Stomach smooth muscle (tissue), 2 donors: Measurements from ENCODE around the gene RTN4IP1.

Source experiments
- H3K27ac ChIP-seq: one replicate; pipeline ENCODE4 v1.7.0; 2013; ENCODE audit warnings: mild to moderate bottlenecking, low read length, inconsistent platforms
- H3K27me3 ChIP-seq, 2 donors: one replicate each; pipeline ENCODE4 v1.7.0; 2013; ENCODE audit warnings: low read length in 2 of 2; ENCODE audit not compliant: insufficient read depth in 2 of 2, control insufficient read depth in 1 of 2
- H3K36me3 ChIP-seq, 2 donors: one replicate each; pipeline ENCODE4 v1.7.0; 2013; ENCODE audit warnings: low read length in 2 of 2; ENCODE audit not compliant: control insufficient read depth in 2 of 2, insufficient read depth in 2 of 2
- H3K4me1 ChIP-seq: one replicate; pipeline ENCODE4 v1.7.0; 2013; ENCODE audit warnings: low read length; ENCODE audit not compliant: control insufficient read depth, insufficient read depth
- H3K4me3 ChIP-seq, 2 donors: one replicate each; pipeline ENCODE4 v1.7.0; 2013; ENCODE audit warnings: low read length in 2 of 2
- H3K9ac ChIP-seq, 2 donors: one replicate each; pipeline ENCODE4 v1.7.0; 2013; ENCODE audit warnings: low read length in 2 of 2, mild to moderate bottlenecking in 1 of 2
- H3K9me3 ChIP-seq, 2 donors: one replicate each; pipeline ENCODE4 v1.7.0; 2013; ENCODE audit warnings: low read length in 2 of 2; ENCODE audit not compliant: control insufficient read depth in 2 of 2
- donor health status: healthy.
- donor health status: Pancreatic carcinoma.

The RTN4IP1 gene

DNA sequence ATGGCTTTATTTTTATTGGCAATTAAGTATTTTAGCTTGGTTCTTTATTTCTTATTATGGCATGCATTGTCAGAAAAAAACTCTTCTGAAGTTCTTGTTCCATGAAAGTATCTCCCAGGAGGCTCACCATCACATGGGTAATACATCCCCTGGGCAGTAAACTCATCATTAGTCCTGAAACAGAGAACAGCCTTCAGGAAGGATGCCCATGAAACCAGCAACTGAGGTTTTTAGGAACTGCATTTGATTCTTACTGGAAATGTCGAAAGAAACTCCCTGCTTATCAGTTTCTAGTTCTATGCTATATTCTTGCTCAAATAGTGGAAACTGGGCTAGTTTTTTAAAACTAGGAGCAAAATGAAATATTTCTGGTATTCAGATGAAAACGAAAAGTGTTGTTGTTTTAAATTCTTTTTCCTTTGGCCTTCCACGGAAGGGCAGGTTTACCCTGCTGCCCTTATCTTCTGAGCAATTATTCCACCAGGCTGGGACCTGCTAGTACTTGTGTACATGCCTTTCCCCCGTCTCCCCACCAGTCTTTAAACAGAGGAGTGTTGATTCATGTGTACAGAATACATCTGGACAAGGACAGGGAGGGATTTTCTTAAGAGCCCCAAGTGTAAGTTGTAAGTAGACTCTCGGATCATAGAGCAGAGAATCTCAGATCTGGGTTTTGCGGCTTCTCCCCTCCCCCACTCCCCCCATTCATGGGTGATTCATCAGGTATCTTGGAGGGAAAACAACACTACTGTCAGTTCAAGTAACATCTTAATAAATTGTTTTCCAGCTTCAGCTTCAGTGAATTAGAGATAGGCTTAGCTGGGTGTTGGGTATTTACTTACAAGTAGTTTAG, 81.5 kb downstream of the RTN4IP1 start:
- Histone ChIP-seq H3K36me3 (no peaks in the 10 kb centered on the region), H3K27me3 (peaks cover 0 to 2% of the 10 kb centered on the region in 2 donors), H3K4me3 (no peak overlapping the region), H3K4me1 (no peaks in the 10 kb centered on the region), H3K9ac (no peak overlapping the region), H3K27ac (no peak overlapping the region), H3K9me3 (no peaks in the 10 kb centered on the region)

DNA sequence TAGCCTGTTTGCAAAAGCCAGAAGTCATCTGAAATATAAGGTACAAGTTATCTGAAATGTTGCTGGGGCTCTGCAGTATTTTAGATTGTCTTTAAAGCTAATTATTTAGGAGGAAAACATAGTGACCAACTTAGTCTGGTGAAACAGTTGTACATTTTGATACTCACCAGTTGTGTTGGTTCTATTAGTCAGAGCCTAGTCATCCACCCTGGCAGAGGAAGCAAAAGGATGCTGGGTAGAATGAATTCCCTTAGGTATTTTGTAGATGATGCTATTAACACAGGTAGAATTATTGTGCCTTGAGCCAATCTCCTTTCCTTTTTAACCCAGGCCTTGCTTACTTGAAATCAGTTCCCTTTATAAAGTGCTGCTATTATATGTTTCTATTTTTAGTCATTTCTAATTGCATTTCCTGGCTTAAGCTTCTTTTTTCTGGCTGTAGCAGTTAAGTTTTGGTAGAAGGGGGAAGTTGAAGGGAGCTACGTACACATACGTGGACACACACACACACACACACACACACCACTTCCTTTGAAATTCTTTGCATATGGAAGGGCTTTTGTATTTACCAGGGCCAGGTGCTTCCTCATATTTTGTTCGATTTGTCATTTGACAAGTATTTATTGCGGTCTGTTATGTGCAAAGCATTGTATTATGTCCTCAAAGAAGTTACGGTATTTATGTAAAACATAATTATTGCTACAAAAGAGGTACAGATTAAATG, 82.4 kb downstream of the RTN4IP1 start:
- H3K27ac ChIP-seq: no peak overlapping the region
- no peaks in the 10 kb centered on the region for H3K9me3 ChIP-seq
- no peak overlapping the region for H3K4me3 ChIP-seq
- H3K36me3 ChIP-seq: no peaks in the 10 kb centered on the region
- no peak overlapping the region for H3K9ac ChIP-seq
- H3K27me3 ChIP-seq: peaks cover 0 to 2% of the 10 kb centered on the region in 2 donors
- H3K4me1 ChIP-seq: no peaks in the 10 kb centered on the region

DNA sequence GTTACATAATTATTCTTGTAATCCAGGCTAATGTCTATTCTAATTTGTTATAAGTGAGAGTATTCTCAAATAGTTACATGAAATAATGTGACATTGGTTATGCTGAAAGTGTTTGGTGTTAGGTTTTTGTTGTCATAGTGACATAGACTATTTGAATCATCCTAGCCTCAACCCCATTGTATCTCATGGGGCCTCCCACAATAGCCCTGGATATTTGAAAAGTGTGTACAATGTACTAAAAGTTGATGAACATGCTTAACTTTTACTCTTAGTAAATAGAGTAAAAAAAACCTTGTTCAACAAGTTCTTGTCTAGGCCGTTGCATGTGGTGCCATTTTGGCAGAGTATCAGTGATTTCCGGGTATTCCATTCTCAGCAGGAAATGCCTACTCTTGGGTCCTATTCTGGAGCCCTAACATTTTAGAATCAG, 83.0 kb downstream of the RTN4IP1 start:
- H3K4me3 ChIP-seq: no peak overlapping the region
- peaks cover 0 to 2% of the 10 kb centered on the region in 2 donors for H3K27me3 ChIP-seq
- H3K9me3 ChIP-seq: no peaks in the 10 kb centered on the region
- no peak overlapping the region for H3K27ac ChIP-seq
- no peaks in the 10 kb centered on the region for H3K4me1 ChIP-seq
- no peak overlapping the region for H3K9ac ChIP-seq
- H3K36me3 ChIP-seq: no peaks in the 10 kb centered on the region

DNA sequence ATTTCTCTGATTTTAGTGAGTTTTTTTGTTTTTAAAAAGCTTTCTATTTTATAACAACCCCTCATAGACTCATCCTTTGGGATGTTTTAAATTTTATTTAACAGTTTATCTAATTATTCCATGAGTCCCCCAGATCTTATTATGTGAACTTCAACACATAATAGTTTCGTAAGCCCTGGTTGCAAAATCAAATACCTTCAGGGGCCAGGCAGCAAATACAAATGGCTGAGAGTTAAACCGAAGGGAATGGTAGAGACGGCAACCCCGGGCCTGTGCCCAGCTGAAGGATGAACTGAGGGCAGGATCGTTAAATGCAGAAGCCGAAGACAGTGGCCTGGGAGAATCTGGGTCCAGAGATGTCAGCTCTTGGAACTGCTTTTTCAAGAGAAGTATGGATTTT, 88.4 kb downstream of the RTN4IP1 start:
- Histone ChIP-seq H3K36me3 (no peaks in the 10 kb centered on the region), H3K4me1 (no peaks in the 10 kb centered on the region), H3K4me3 (no peak overlapping the region), H3K27ac (no peak overlapping the region), H3K27me3 (no peaks in the 10 kb centered on the region), H3K9me3 (no peaks in the 10 kb centered on the region), H3K9ac (no peak overlapping the region)

DNA sequence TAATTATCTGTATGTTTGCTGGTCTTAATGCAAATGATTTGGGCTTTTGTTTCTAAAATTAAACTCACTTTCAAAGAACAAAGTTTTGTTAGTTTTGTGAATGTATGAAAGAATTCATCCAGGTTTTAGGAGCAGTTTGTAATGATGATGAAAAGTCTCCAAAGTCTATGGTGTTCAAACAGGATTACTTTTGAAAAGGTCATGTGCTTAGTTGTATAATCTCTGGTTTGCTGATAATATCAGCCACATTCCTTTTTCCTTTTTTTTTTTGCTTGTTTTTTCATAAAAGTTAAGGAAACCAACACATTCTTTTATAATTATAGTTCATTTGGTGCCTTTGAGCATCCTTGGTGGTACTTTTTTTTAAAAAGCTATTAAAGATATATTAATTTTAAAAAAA, 88.9 kb downstream of the RTN4IP1 start:
- Histone ChIP-seq H3K27me3 (no peaks in the 10 kb centered on the region), H3K4me3 (no peak overlapping the region), H3K9me3 (no peaks in the 10 kb centered on the region), H3K27ac (no peak overlapping the region), H3K4me1 (no peaks in the 10 kb centered on the region), H3K36me3 (no peaks in the 10 kb centered on the region), H3K9ac (no peak overlapping the region)

DNA sequence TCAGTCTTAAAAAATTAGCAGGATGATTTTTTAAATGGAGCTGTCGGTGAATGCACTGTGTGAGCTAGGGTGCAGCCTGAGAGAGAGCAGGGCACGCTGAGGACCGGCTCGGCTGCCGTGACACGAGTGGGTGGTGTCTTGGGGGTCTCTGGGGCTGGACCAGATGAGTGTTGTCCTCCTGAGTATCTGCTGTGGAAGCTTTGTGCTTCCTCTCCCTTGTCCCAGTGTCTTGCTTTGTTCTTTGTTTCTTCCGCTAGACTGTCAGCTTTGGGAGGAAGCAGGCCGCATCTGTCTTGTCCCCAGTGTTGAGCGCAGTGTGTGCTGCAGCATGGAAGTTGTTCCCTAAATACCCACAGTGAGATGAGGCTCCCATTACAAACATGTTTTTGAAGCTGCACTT, 89.4 kb downstream of the RTN4IP1 start:
- Histone ChIP-seq H3K4me1 (no peaks in the 10 kb centered on the region), H3K9me3 (no peaks in the 10 kb centered on the region), H3K4me3 (no peak overlapping the region), H3K36me3 (no peaks in the 10 kb centered on the region), H3K27ac (no peak overlapping the region), H3K9ac (no peak overlapping the region), H3K27me3 (no peaks in the 10 kb centered on the region)

DNA sequence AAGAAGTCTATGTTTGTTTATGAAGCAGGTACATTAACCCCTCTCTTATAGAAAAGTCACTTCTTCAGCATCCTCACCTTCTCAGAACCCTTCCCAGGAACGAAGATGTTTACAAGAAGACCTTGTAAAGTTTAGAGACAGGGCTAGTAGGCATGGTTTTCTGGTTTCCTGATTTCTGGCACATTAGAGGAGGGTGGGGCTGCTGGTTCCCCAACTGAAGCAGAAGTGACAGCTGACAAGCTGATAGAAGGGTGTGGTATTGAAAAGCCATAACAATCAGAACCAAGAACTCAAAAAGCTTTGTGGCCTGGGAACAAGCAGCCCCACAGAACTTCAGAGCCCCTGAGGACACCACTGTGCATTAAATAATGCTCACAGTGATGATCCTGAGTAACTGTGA, 91.2 kb downstream of the RTN4IP1 start:
- H3K36me3 ChIP-seq: no peaks in the 10 kb centered on the region
- no peaks in the 10 kb centered on the region for H3K9me3 ChIP-seq
- no peak overlapping the region for H3K27ac ChIP-seq
- peaks cover 0 to under 1% of the 10 kb centered on the region in 2 donors for H3K27me3 ChIP-seq
- H3K4me3 ChIP-seq: no peak overlapping the region
- no peaks in the 10 kb centered on the region for H3K4me1 ChIP-seq
- H3K9ac ChIP-seq: no peak overlapping the region

DNA sequence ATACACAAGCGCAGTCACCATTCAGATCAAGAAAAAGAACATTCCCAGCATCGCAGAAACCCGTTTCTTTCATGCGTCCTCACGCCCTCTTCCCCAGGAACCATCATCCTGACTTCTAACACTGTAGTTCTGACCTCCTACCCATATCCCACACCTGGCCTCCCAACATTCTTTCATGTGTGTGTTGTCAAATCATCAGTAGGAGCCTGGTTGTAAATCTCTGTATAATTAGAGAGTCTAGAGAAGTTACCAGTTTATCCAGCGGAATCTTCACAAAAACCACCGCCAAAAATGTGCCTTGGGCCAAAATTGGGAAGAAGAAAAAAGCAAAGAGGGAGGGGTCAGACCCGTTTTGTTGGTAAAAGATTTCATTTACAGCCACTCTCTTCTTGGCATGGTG, 91.6 kb downstream of the RTN4IP1 start:
- no peaks in the 10 kb centered on the region for H3K36me3 ChIP-seq
- H3K4me1 ChIP-seq: no peaks in the 10 kb centered on the region
- H3K27me3 ChIP-seq: peaks cover 0 to 2% of the 10 kb centered on the region in 2 donors
- H3K9ac ChIP-seq: no peak overlapping the region
- no peaks in the 10 kb centered on the region for H3K9me3 ChIP-seq
- H3K4me3 ChIP-seq: no peak overlapping the region
- no peak overlapping the region for H3K27ac ChIP-seq

DNA sequence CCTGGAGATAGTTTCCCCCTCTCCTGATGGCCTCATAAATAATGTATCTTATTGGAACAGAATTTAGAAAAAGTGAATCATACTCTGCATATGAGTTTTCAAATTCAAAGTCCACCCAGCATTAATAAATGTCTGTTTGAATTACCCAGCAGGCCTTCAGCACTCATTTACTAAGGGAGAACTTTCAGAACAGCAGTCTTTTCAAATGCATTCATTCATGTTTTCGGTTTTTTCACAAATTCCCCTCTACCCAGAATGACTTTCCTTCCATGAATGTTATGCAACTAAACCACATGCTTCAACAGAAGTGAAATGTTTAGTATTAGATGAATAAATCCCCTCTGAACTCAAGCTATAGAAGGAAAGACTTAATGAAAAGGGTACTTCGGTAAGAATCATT, 92.4 kb downstream of the RTN4IP1 start:
- H3K4me1 ChIP-seq: no peaks in the 10 kb centered on the region
- no peak overlapping the region for H3K27ac ChIP-seq
- H3K9ac ChIP-seq: no peak overlapping the region
- no peaks in the 10 kb centered on the region for H3K9me3 ChIP-seq
- H3K4me3 ChIP-seq: no peak overlapping the region
- peaks cover 0 to 2% of the 10 kb centered on the region in 2 donors for H3K27me3 ChIP-seq
- no peaks in the 10 kb centered on the region for H3K36me3 ChIP-seq

DNA sequence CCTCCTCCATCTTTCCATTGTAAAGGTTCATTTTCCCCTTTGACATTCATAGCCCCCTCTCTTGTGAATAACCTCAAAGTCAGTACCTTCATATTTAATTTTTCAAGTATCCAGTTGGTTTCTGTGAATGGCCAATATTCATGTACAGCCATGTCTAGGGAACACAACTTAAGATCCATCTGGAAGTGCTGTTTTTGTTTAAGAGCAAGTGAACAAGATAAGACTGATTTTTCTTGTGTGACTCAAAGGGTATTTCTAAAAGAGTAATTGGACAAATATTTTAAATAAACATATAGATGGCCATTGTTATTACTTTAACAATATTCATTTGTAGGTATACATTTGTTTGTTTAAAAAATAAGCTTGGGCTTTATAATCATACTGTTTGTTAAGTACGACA, 92.9 kb downstream of the RTN4IP1 start:
- Histone ChIP-seq H3K9me3 (no peaks in the 10 kb centered on the region), H3K27me3 (peaks cover 0 to 2% of the 10 kb centered on the region in 2 donors), H3K27ac (no peak overlapping the region), H3K9ac (no peak overlapping the region), H3K4me1 (no peaks in the 10 kb centered on the region), H3K4me3 (no peak overlapping the region), H3K36me3 (no peaks in the 10 kb centered on the region)

DNA sequence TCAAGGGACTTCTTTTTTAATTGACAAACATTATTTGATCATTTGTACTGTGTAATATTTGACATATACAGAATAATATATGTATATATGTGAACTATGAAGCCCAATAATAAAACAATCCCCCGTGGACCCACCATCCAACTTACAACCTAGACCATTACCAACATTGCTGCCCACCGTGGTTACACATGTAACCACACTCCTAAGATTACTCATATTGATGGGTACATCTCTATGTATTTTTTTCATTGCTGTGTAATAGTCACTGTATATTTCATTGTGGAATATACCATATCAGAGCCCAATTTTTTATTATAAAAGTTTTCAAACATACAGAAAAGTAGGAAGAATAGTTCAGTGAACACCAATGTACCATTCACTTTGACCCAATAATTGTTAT, 94.3 kb downstream of the RTN4IP1 start:
- H3K9ac ChIP-seq: no peak overlapping the region
- no peaks in the 10 kb centered on the region for H3K4me1 ChIP-seq
- no peak overlapping the region for H3K27ac ChIP-seq
- H3K27me3 ChIP-seq: peaks cover 0 to 2% of the 10 kb centered on the region in 2 donors
- H3K36me3 ChIP-seq: no peaks in the 10 kb centered on the region
- H3K9me3 ChIP-seq: no peaks in the 10 kb centered on the region
- H3K4me3 ChIP-seq: no peak overlapping the region
